CMK (cell line): ENCODE data around the gene MUCL3.
"Not testable (repeated sequence)": the region's sequence is repeated elsewhere in the genome, so short reads cannot be mapped to it uniquely, and the experiment has no call there.

Source experiments
- DNase-seq: peaks from one replicate; pipeline ENCODE4 v3.0.0-alpha.2; 2010; ENCODE audit warnings: low read depth

MUCL3 gene

GRCh38 chr6:30983439-30983838 lies 42.7 kb downstream of the MUCL3 start, which contains the start of gene MUC21:
MUC21 (plus strand) TSS chr6:30983718; CDS start chr6:30983959, 241 bp downstream.
- no peak for DNase-seq

- no peak for DNase-seq
Measured at GRCh38 chr6:30985490-30985889, 44.7 kb downstream of the MUCL3 start.

DNA sequence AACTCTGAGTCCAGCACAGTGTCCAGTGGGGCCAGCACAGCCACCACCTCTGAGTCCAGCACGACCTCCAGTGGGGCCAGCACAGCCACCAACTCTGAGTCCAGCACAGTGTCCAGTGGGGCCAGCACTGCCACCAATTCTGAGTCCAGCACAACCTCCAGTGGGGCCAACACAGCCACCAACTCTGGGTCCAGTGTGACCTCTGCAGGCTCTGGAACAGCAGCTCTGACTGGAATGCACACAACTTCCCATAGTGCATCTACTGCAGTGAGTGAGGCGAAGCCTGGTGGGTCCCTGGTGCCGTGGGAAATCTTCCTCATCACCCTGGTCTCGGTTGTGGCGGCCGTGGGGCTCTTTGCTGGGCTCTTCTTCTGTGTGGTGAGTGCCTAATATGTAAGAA lies 46.5 kb downstream of the MUCL3 start:
- DNase-seq: no peak

GRCh38 chr6:30988209-30988825 lies 47.5 kb downstream of the MUCL3 start:
- DNase-seq: no peak

- no peak for DNase-seq
Measured at GRCh38 chr6:30990422-30991086, 49.8 kb downstream of the MUCL3 start.

DNA sequence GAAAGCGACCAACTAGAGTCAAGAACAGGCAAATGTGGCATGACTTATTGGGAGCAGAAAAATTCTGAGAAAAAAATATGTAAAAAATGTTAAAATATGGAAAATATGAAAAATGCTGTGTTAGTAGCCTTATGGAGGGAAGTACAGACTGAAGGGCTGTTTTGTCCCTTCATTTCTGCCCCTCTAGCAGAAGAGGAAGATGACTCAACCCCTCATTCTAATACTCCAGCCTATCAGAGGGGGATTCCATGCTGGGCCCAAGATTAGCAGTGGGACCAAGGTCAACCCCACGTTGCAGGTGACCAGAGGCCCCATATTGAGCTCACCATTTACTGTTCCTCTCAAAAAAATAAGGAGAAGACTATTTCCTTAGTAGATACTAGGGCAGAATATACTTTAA lies 51.1 kb downstream of the MUCL3 start:
- no peak for DNase-seq

DNA sequence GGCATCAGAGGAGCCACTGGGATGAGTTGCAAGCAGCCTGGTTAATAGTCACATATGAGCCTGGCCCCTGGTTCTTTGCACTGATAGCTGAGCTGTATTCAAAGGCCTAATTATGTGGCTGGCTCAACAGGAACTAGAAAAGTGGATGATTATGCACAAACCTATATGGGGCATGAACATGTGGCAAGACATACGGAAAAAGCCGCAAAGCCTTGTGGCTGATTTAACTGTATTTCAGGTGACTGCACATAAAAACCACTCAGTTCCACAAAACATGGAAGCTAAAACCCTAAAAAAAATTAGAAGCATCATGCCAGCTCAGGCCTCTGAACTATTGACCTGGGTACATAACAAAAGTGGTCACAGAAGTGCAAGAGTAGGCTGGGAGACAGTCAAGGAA lies 56.5 kb downstream of the MUCL3 start:
- no peak for DNase-seq

- no peak for DNase-seq
Measured at GRCh38 chr6:30998785-30999184, 58.0 kb downstream of the MUCL3 start.

DNA sequence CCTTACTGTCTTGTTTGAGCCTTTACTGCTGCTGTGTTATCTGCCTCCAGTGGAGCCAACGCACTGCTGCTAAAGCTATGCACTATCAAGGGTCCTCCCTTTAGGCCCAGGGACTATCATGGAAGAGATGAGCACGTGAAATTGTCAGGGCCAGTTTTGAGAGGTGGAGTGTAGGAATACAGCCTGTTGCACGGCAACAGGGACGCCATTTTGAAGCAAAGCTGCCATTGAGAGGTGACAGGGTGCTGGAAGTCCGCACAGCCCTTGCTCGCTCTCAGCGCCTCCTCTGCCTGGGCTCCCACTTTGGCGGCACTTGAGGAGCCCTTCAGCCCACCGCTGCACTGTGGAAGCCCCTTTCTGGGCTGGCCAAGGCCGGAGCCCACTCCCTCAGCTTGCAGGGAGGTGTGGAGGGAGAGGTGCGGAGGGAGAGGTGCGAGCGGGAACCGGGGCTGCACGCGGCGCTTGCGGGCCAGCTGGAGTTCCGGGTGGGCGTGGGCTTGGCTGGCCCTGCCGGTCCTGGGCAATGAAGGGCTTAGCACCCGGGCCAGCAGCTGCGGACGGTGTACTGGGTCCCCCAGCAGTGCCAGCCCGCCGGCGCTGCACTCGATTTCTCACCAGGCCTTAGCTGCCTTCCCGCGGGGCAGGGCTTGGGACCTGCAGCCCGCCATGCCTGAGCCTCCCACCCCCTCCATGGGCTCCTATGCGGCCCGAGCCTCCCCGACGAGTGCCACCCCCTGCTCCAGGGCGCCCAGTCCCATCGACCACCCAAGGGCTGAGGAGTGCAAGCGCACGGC lies 59.5 kb downstream of the MUCL3 start:
- not testable (repeated sequence) for DNase-seq

DNA sequence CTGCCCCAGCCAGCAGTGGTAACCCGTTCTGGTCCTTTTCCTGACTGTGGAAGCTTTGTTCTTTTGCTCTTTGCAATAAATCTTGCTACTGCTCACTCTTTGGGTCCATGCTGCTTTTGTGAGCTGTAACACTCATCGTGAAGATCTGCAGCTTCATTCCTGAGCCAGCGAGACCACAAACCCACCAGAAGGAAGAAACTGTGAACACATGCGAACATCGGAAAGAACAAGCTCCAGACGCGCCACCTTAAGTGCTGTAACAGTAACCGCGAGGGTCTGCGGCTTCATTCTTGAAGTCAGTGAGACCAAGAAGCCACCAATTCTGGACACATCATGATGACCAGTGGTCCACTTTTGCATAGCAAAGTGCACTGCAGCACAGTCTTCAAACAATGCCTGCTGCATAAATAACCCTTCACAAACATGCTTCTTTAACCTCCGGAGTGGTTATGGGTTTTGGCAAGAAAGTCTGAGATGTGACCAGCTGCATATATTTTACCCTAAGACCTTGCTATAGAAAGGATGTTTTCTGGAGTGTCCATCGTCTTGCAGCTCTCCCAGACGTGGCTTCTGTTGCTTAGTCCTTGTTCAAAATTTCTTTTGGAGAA lies 60.6 kb downstream of the MUCL3 start:
- DNase-seq: no peak

- DNase-seq: no peak
Measured at GRCh38 chr6:31002471-31002870, 61.7 kb downstream of the MUCL3 start.
